Skeletal muscle cell (primary cell): ENCODE results near the gene CRELD2.

Experiments used
- DNase-seq: peaks from one replicate; pipeline ENCODE4 v3.0.0-alpha.2; 2010; ENCODE audit warnings: low read depth
- H3K4me3 ChIP-seq: 2 replicates; pipeline ENCODE4 v1.5.1; 2011; ENCODE audit warnings: low read depth, mild to moderate bottlenecking, control low read depth, low read length, moderate library complexity

Gene CRELD2

GRCh38 chr22:49917974-49918910 is at the start of gene CRELD2, which contains the start of gene ALG12:
CRELD2 (plus strand) TSS chr22:49918634; CDS start chr22:49918770, 136 bp downstream.
ALG12 (minus strand) TSS chr22:49918438; CDS start chr22:49913765, 4,673 bp downstream.
- DNase-seq: peak; percentile 91
- H3K4me3 ChIP-seq: peak within 1 kb of the TSS; percentile 75

- no peak for DNase-seq
- no peak overlapping the region for H3K4me3 ChIP-seq
Observed at GRCh38 chr22:49869086-49869830, 49.2 kb upstream of the CRELD2 start.

GRCh38 chr22:49869845-49870712 is 48.4 kb upstream of the CRELD2 start:
- H3K4me3 ChIP-seq: no peak overlapping the region
- DNase-seq: no peak

GRCh38 chr22:49871482-49871881 is 47.0 kb upstream of the CRELD2 start:
- no peak overlapping the region for H3K4me3 ChIP-seq
- no peak for DNase-seq

- no peak for DNase-seq
- H3K4me3 ChIP-seq: no peak overlapping the region
Observed at GRCh38 chr22:49872347-49872746, 46.1 kb upstream of the CRELD2 start.

- DNase-seq: no peak
- no peak overlapping the region for H3K4me3 ChIP-seq
Observed at GRCh38 chr22:49873228-49873940, 45.0 kb upstream of the CRELD2 start.

GRCh38 chr22:49877642-49878041 is 40.8 kb upstream of the CRELD2 start:
- DNase-seq: no peak
- H3K4me3 ChIP-seq: no peak overlapping the region

- H3K4me3 ChIP-seq: no peak overlapping the region
- no peak for DNase-seq
Observed at GRCh38 chr22:49878206-49878605, 40.2 kb upstream of the CRELD2 start.

GRCh38 chr22:49879871-49880270 is 38.6 kb upstream of the CRELD2 start:
- DNase-seq: no peak
- H3K4me3 ChIP-seq: no peak overlapping the region

- H3K4me3 ChIP-seq: no peak overlapping the region
- DNase-seq: no peak
Observed at GRCh38 chr22:49880281-49880680, 38.2 kb upstream of the CRELD2 start.

GRCh38 chr22:49881856-49882255 is 36.6 kb upstream of the CRELD2 start:
- no peak for DNase-seq
- H3K4me3 ChIP-seq: no peak overlapping the region

GRCh38 chr22:49882519-49883293 is 35.7 kb upstream of the CRELD2 start:
- H3K4me3 ChIP-seq: no peak overlapping the region
- no peak for DNase-seq

GRCh38 chr22:49883294-49883640 is 35.2 kb upstream of the CRELD2 start:
- peak; percentile 5 for DNase-seq

GRCh38 chr22:49884075-49884474 is 34.4 kb upstream of the CRELD2 start:
- no peak for DNase-seq

More at GRCh38 chr22:49883294-49883640, 35.2 kb upstream of the CRELD2 start:
- H3K4me3 ChIP-seq: no peak overlapping the region

GRCh38 chr22:49884503-49885260 is 33.8 kb upstream of the CRELD2 start:
- DNase-seq: no peak
- no peak overlapping the region for H3K4me3 ChIP-seq

More at GRCh38 chr22:49884075-49884474, 34.4 kb upstream of the CRELD2 start:
- H3K4me3 ChIP-seq: no peak overlapping the region

- H3K4me3 ChIP-seq: no peak overlapping the region
- DNase-seq: no peak
Observed at GRCh38 chr22:49885281-49885680, 33.2 kb upstream of the CRELD2 start.

- no peak overlapping the region for H3K4me3 ChIP-seq
- no peak for DNase-seq
Observed at GRCh38 chr22:49885881-49886280, 32.6 kb upstream of the CRELD2 start.
